ENCODE measurements around the gene TWIST2.

The TWIST2 gene

GRCh38 chr2:238821944-238822670 is 25.8 kb upstream of the TWIST2 start:
- H3K27ac ChIP-seq, result no peak overlapping the region
- peaks cover 0 to 6% (median 5%) of the 10 kb centered on the region in 3 donors for H3K9me3 ChIP-seq
- no peak overlapping the region for H3K4me3 ChIP-seq
- H3K4me1 ChIP-seq, result no peaks in the 10 kb centered on the region
- H3K36me3 ChIP-seq, result no peaks in the 10 kb centered on the region
- peaks cover 0 to 41% of the 10 kb centered on the region in 2 donors for H3K27me3 ChIP-seq
- no peak for DNase-seq
- no peak for TF ChIP-seq CTCF (IDR thresholded peaks at IDR 0.05)
- intact Hi-C loops (cut with DNase I; ENCODE audit: low total_unique reads), result no loop called here

GRCh38 chr2:238822955-238823354 is 24.9 kb upstream of the TWIST2 start:
- Histone ChIP-seq H3K9me3 (peaks cover 0 to 6% (median 5%) of the 10 kb centered on the region in 3 donors), H3K27me3 (peaks cover 0 to 33% of the 10 kb centered on the region in 2 donors), H3K4me1 (no peaks in the 10 kb centered on the region), H3K27ac (no peak overlapping the region), H3K4me3 (no peak overlapping the region), H3K36me3 (no peaks in the 10 kb centered on the region)
- no peak for TF ChIP-seq CTCF (IDR thresholded peaks at IDR 0.05)
- DNase-seq, result no peak
- intact Hi-C loops (cut with DNase I; ENCODE audit: low total_unique reads), result no loop called here

- no peak for TF ChIP-seq CTCF (IDR thresholded peaks at IDR 0.05)
- DNase-seq, result no peak
- intact Hi-C loops (cut with DNase I; ENCODE audit: low total_unique reads), result no loop called here
Measured at GRCh38 chr2:238831177-238831576, 16.7 kb upstream of the TWIST2 start.

GRCh38 chr2:238834982-238835381 is 12.9 kb upstream of the TWIST2 start:
- Histone ChIP-seq H3K4me1 (no peaks in the 10 kb centered on the region), H3K27ac (no peak overlapping the region), H3K4me3 (no peak overlapping the region), H3K36me3 (no peaks in the 10 kb centered on the region), H3K9me3 (no peaks in the 10 kb centered on the region), H3K27me3 (peaks cover 0 to 26% of the 10 kb centered on the region in 2 donors)
- DNase-seq, result no peak
- TF ChIP-seq CTCF (IDR thresholded peaks at IDR 0.05), result no peak
- intact Hi-C loops (cut with DNase I; ENCODE audit: low total_unique reads), result no loop called here

More at GRCh38 chr2:238831177-238831576, 16.7 kb upstream of the TWIST2 start:
- Histone ChIP-seq H3K27me3 (peaks cover 0 to 16% of the 10 kb centered on the region in 2 donors), H3K9me3 (peaks cover 0 to 3% (median 0%) of the 10 kb centered on the region in 3 donors), H3K4me1 (no peaks in the 10 kb centered on the region), H3K36me3 (no peaks in the 10 kb centered on the region), H3K4me3 (no peak overlapping the region), H3K27ac (no peak overlapping the region)

- H3K4me3 ChIP-seq, result no peak overlapping the region
- no peak for TF ChIP-seq CTCF (IDR thresholded peaks at IDR 0.05)
- no peaks in the 10 kb centered on the region for H3K9me3 ChIP-seq
- H3K36me3 ChIP-seq, result no peaks in the 10 kb centered on the region
- H3K4me1 ChIP-seq, result no peaks in the 10 kb centered on the region
- no peak overlapping the region for H3K27ac ChIP-seq
- H3K27me3 ChIP-seq, result peaks cover 0 to 26% of the 10 kb centered on the region in 2 donors
- DNase-seq, result no peak
- intact Hi-C loops (cut with DNase I; ENCODE audit: low total_unique reads), result no loop called here
Measured at GRCh38 chr2:238835726-238836301, 12.1 kb upstream of the TWIST2 start.
